NB4 (cell line): ENCODE data around the gene RPL19.
A peak's percentile ranks its signal among the peaks of the same experiment; 100 is the strongest.

Experiments used
- DNase-seq: peaks from one replicate; pipeline ENCODE4 v3.0.0; 2010; ENCODE audit warnings: low read depth
- H3K4me3 ChIP-seq: one replicate; pipeline ENCODE4 v1.5.1; 2011; ENCODE audit warnings: mild to moderate bottlenecking, low read depth, low read length, moderate library complexity
- MYC ChIP-seq: IDR thresholded peaks from 2 replicates; pipeline ENCODE4 v1.6.1; 2011; ENCODE audit warnings: low read depth, low read length
- POLR2A ChIP-seq: IDR thresholded peaks from 2 replicates; pipeline ENCODE4 v1.6.1; 2011; ENCODE audit warnings: mild to moderate bottlenecking; ENCODE audit not compliant: insufficient read length; ENCODE audit errors: extremely low read depth
- TF ChIP-seq, protein P1 (sequence below): IDR thresholded peaks from 2 replicates; pipeline ENCODE4 v1.6.1; 2011; ENCODE audit warnings: low read depth, low read length
- TF ChIP-seq, protein P2 (sequence below): IDR thresholded peaks from one replicate; pipeline ENCODE4 v1.5.1; 2012; ENCODE audit warnings: low read depth, low read length

RPL19 gene

GRCh38 chr17:39200957-39201510 lies 951 bp downstream of the RPL19 start:
- TF ChIP-seq, protein P1, sequence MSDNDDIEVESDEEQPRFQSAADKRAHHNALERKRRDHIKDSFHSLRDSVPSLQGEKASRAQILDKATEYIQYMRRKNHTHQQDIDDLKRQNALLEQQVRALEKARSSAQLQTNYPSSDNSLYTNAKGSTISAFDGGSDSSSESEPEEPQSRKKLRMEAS = no peak
- TF ChIP-seq, protein P2, sequence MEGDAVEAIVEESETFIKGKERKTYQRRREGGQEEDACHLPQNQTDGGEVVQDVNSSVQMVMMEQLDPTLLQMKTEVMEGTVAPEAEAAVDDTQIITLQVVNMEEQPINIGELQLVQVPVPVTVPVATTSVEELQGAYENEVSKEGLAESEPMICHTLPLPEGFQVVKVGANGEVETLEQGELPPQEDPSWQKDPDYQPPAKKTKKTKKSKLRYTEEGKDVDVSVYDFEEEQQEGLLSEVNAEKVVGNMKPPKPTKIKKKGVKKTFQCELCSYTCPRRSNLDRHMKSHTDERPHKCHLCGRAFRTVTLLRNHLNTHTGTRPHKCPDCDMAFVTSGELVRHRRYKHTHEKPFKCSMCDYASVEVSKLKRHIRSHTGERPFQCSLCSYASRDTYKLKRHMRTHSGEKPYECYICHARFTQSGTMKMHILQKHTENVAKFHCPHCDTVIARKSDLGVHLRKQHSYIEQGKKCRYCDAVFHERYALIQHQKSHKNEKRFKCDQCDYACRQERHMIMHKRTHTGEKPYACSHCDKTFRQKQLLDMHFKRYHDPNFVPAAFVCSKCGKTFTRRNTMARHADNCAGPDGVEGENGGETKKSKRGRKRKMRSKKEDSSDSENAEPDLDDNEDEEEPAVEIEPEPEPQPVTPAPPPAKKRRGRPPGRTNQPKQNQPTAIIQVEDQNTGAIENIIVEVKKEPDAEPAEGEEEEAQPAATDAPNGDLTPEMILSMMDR = no peak
- no peak for TF ChIP-seq POLR2A
- TF ChIP-seq MYC = no peak
- peak overlapping the region; percentile 99 for H3K4me3 ChIP-seq
- peak; percentile 59 for DNase-seq

DNA sequence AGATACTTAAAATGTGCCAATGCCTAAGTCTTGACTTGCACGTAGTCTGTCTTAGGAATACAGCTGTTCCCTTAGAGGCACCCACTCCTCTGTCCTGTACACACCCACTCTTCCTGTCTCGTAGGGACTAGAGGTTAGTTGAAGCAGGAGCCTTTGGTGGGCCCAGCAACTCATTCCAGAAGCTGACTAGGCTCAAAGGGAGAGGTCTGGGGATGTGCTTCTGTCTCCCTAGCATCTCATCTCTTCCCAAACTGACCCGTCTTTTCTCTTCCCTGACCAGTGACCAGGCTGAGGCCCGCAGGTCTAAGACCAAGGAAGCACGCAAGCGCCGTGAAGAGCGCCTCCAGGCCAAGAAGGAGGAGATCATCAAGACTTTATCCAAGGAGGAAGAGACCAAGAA lies 4.2 kb downstream of the RPL19 start:
- no peak for DNase-seq
- TF ChIP-seq, protein P1 = no peak
- no peak for TF ChIP-seq POLR2A
- TF ChIP-seq, protein P2 = no peak
- no peak for TF ChIP-seq MYC
- H3K4me3 ChIP-seq = no peak overlapping the region

- DNase-seq = peak; percentile 49
- no peak overlapping the region for H3K4me3 ChIP-seq
- TF ChIP-seq, protein P2 = no peak
- TF ChIP-seq POLR2A = no peak
- TF ChIP-seq MYC = no peak
- TF ChIP-seq, protein P1 = no peak
These were observed 5.0 kb downstream of the RPL19 start for GRCh38 chr17:39205112-39205526.

DNA sequence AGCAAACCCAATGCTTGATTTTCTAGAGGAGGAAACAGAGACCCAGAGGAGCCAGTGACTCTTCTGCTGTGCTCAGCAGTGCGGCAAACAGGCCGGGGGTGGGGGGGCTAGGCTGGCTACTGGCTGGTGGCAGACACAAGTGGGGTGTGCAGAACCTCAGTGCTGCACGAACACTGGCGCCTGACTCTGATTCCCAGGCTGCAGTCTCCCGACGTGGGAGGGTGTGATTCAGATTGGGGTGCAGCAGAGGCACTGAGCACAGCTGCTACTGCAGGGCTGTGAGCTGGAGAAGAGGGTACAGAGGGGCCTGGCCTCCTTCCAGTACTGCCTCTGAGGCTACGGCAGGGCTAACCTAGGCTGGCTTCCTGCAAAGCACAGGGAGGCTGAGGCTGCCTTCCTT lies 8.1 kb downstream of the RPL19 start:
- no peak overlapping the region for H3K4me3 ChIP-seq
- no peak for DNase-seq
- TF ChIP-seq, protein P2 = no peak
- TF ChIP-seq MYC (no peak), POLR2A (no peak)
- TF ChIP-seq, protein P1 = no peak

- DNase-seq = peak; percentile 73
- TF ChIP-seq, protein P1 = 0 out of 2 replicates have a peak, but pooled peaks have one; percentile 15
- no peak for TF ChIP-seq POLR2A
- TF ChIP-seq, protein P2 = no peak
- no peak overlapping the region for H3K4me3 ChIP-seq
These were observed 8.8 kb downstream of the RPL19 start for GRCh38 chr17:39208893-39209292.
